ENCODE results near the gene TRIM33. TPM values are rescaled to one million over a fixed set of nuclear protein-coding genes. Genes with fewer than 3 reads are reported as not detected.
"Not testable (repeated sequence)": the region's sequence is repeated elsewhere in the genome, so short reads cannot be mapped to it uniquely, and the experiment has no call there.

The TRIM33 gene
- total and polyA plus RNA-seq, 2 donors (not counting 3 experiments of a cell fraction or from before 2014, with no cell fraction given) = 10.3 to 29.1 TPM

GRCh38 chr1:114367810-114368209 is 143.2 kb downstream of the TRIM33 start:
- H2AFZ ChIP-seq (ENCODE audit: low read depth, low read length) = no peak overlapping the region
- no TSS peak for BruUV-seq (replicated peaks)
- no peaks in the 10 kb centered on the region for H3K9me1 ChIP-seq (replicated peaks; ENCODE audit: control insufficient read depth, extremely low read depth, insufficient read depth, low read length)
- TF ChIP-seq MYC (IDR thresholded peaks at IDR 0.05; ENCODE audit: low read depth, low read length) (no peak), CTCF (IDR thresholded peaks at IDR 0.05; ENCODE audit: extremely low read depth in 1 of 2, insufficient read depth in 1 of 2, low read depth in 1 of 2, low read length in 2 of 2) (no peak)
- DNase-seq (ENCODE audit: low read depth, low spot score) (no peak), FAIRE-seq (no peak)
- no peaks in the 10 kb centered on the region for H3K4me1 ChIP-seq (ENCODE audit: control insufficient read depth, extremely low read depth, insufficient read depth, low read length)
- H3K4me2 ChIP-seq (ENCODE audit: insufficient read depth, low read length) = no peak overlapping the region
- no peaks in the 10 kb centered on the region for H4K20me1 ChIP-seq (replicated peaks; ENCODE audit: control insufficient read depth, extremely low read depth, insufficient read depth, low read length)
- ChIA-PET CTCF (no interaction called here), POLR2A (no interaction called here)
- H3K9me3 ChIP-seq (replicated peaks; ENCODE audit: control insufficient read depth, insufficient read depth, low read length) = no peaks in the 10 kb centered on the region
- dilution Hi-C loops (cut with MboI; ENCODE audit: extremely low pct_ligation_motif_present, low sequenced_read_pairs) (no loop called here), intact Hi-C loops (cut with micrococcal nuclease) (no loop called here)
- H3K27me3 ChIP-seq (ENCODE audit: control insufficient read depth in 2 of 2, insufficient read depth in 2 of 2, low read length in 2 of 2) = no peaks in the 10 kb centered on the region
- H3K36me3 ChIP-seq (ENCODE audit: control insufficient read depth in 2 of 2, extremely low read depth in 1 of 2, insufficient read depth in 2 of 2, low read length in 2 of 2) = no peaks in the 10 kb centered on the region
- no peak overlapping the region for H3K9ac ChIP-seq (replicated peaks; ENCODE audit: extremely low read depth, insufficient read depth, low read length)
- no peak overlapping the region for H3K27ac ChIP-seq (ENCODE audit: insufficient read depth, low read depth, low read length)
- H3K4me3 ChIP-seq (replicated peaks in 1 of 3; ENCODE audit: insufficient read depth in 1 of 3, low read depth in 1 of 3, low read length in 3 of 3) = no peak overlapping the region
- H3K79me2 ChIP-seq (ENCODE audit: control insufficient read depth, insufficient read depth, low read length) = no peaks in the 10 kb centered on the region

GRCh38 chr1:114363230-114363629 is 147.8 kb downstream of the TRIM33 start:
- H3K27me3 ChIP-seq (ENCODE audit: control insufficient read depth in 2 of 2, insufficient read depth in 2 of 2, low read length in 2 of 2); H3K27ac ChIP-seq (ENCODE audit: insufficient read depth, low read depth, low read length); H3K4me2 ChIP-seq (ENCODE audit: insufficient read depth, low read length); H2AFZ ChIP-seq (ENCODE audit: low read depth, low read length); H3K4me1 ChIP-seq (ENCODE audit: control insufficient read depth, extremely low read depth, insufficient read depth, low read length); dilution Hi-C loops (cut with MboI; ENCODE audit: extremely low pct_ligation_motif_present, low sequenced_read_pairs); BruUV-seq (replicated peaks); H3K4me3 ChIP-seq (replicated peaks in 1 of 3; ENCODE audit: insufficient read depth in 1 of 3, low read depth in 1 of 3, low read length in 3 of 3); H3K9me1 ChIP-seq (replicated peaks; ENCODE audit: control insufficient read depth, extremely low read depth, insufficient read depth, low read length); FAIRE-seq; CTCF ChIA-PET; POLR2A ChIA-PET; intact Hi-C loops (cut with micrococcal nuclease); DNase-seq (ENCODE audit: low read depth, low spot score); H3K9ac ChIP-seq (replicated peaks; ENCODE audit: extremely low read depth, insufficient read depth, low read length); H3K9me3 ChIP-seq (replicated peaks; ENCODE audit: control insufficient read depth, insufficient read depth, low read length); H3K79me2 ChIP-seq (ENCODE audit: control insufficient read depth, insufficient read depth, low read length); H4K20me1 ChIP-seq (replicated peaks; ENCODE audit: control insufficient read depth, extremely low read depth, insufficient read depth, low read length); H3K36me3 ChIP-seq (ENCODE audit: control insufficient read depth in 2 of 2, extremely low read depth in 1 of 2, insufficient read depth in 2 of 2, low read length in 2 of 2): not testable (repeated sequence)

Measured in endothelial cell of umbilical vein (primary cell).